Left kidney (tissue), 2 donors: ENCODE measurements around the gene AMOTL2. TPM values are rescaled to one million over a fixed set of nuclear protein-coding genes. Genes with fewer than 3 reads are reported as not detected.

Experiments used
- DNase-seq: peaks from one replicate; pipeline ENCODE4 v3.0.0-alpha.2; 2013
- polyA plus RNA-seq: library from polyadenylated mRNA; unstranded; fragments of 120-200 nt; gene quantifications from one replicate; pipeline ENCODE4 v1.2.1, GENCODE V29; 2013; ENCODE audit not compliant: insufficient read length

The AMOTL2 gene
- polyA plus RNA-seq, 1 donor, result 75.0 TPM

GRCh38 chr3:134353831-134354611 lies 20.2 kb downstream of the AMOTL2 start:
- no peak for DNase-seq

- DNase-seq, result no peak
Measured at GRCh38 chr3:134353171-134353825, 20.9 kb downstream of the AMOTL2 start.

- no peak for DNase-seq
Measured at GRCh38 chr3:134352031-134352671, 22.1 kb downstream of the AMOTL2 start.

GRCh38 chr3:134351427-134351826 lies 22.8 kb downstream of the AMOTL2 start:
- no peak for DNase-seq

- DNase-seq, result no peak
Measured at GRCh38 chr3:134350861-134351311, 23.4 kb downstream of the AMOTL2 start.

- DNase-seq, result no peak
Measured at GRCh38 chr3:134350266-134350665, 24.0 kb downstream of the AMOTL2 start.

DNA sequence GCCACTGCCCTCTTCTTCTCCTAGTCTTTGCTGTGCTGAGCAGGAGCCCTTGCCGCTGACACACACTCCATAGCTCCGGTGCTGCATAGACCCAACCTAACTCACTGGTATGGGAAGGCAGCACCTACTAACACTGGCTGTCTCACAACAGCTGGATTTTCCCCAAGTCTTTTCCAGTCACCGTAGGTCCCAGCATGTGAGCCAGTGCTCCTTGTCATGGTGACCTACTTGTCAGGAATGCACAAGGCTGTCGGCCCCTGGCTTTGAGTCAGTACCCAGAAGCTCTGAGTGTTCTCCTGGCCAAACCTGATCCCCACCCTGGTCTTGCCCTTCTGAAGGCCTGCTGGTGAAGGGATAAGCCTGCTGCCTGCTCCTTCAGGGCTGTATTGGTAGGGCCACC lies 25.7 kb downstream of the AMOTL2 start:
- no peak for DNase-seq

- DNase-seq, result no peak
Measured at GRCh38 chr3:134347551-134347950, 26.7 kb downstream of the AMOTL2 start.

GRCh38 chr3:134346744-134347143 lies 27.5 kb downstream of the AMOTL2 start:
- DNase-seq, result no peak

DNA sequence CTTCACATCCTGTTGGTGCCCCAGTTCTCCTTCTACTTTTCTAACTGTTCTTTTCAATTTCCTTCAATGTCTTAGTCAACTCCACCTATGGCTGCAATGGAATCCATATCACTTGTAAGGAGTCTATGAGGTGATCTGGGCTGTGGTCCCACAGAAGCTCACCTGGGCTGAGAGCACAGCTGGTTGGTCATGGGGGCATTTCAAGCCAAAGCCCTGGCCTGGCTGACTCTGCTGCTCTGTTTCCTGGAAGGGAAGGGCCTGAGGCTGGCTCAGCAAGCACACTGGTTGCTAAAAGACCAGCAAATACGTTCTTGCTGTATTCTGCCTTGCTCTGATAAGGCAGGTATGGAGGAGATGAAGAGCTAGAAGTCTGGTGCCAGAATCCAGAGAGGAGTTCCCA lies 29.0 kb downstream of the AMOTL2 start:
- no peak for DNase-seq

- no peak for DNase-seq
Measured at GRCh38 chr3:134344560-134344959, 29.7 kb downstream of the AMOTL2 start.

DNA sequence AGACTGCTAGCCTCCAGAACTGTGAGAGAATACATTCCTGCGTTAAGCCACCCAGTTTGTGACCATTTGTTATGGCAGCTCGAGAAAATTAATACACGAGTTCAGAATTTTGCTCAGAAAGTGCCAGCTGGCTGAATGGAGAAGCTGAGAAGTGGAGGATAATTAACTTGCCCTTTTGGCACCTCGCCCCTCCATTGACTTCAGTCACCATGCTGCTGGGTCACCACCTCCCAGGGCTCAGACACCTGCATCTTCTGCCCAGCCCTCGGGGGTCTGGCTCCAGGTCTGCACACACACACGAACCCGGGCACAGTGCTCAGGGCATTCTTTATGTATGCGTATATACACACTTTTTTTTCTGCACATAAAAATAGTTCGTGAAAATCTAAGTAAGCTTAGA lies 32.0 kb downstream of the AMOTL2 start:
- no peak for DNase-seq

- no peak for DNase-seq
Measured at GRCh38 chr3:134341389-134341788, 32.9 kb downstream of the AMOTL2 start.

GRCh38 chr3:134340982-134341365 lies 33.3 kb downstream of the AMOTL2 start:
- no peak for DNase-seq

GRCh38 chr3:134340362-134340981 lies 33.8 kb downstream of the AMOTL2 start:
- no peak for DNase-seq

- no peak for DNase-seq
Measured at GRCh38 chr3:134339913-134340312, 34.3 kb downstream of the AMOTL2 start.

DNA sequence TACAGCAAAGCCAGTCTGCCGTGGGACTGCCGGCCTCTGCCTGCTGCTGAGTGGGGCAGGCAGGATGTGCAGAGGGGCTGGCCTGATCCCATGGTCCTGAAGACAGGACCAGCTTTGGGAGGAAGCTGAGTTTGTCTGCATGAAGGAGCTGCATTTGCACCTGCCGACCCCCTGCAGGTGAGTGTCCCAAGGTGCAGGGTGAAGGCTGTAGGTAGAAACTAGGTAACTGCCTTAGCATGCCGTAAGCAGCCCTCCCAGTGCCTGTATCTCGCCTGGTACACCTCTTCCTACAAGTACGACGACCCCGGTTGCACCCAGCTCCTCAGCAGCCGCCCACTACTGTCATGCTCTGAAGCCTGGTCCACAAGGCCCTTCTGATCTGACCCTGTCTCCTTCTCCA lies 34.9 kb downstream of the AMOTL2 start:
- DNase-seq, result no peak

- DNase-seq, result no peak
Measured at GRCh38 chr3:134338516-134339261, 35.6 kb downstream of the AMOTL2 start.

- no peak for DNase-seq
Measured at GRCh38 chr3:134338201-134338512, 36.1 kb downstream of the AMOTL2 start.

DNA sequence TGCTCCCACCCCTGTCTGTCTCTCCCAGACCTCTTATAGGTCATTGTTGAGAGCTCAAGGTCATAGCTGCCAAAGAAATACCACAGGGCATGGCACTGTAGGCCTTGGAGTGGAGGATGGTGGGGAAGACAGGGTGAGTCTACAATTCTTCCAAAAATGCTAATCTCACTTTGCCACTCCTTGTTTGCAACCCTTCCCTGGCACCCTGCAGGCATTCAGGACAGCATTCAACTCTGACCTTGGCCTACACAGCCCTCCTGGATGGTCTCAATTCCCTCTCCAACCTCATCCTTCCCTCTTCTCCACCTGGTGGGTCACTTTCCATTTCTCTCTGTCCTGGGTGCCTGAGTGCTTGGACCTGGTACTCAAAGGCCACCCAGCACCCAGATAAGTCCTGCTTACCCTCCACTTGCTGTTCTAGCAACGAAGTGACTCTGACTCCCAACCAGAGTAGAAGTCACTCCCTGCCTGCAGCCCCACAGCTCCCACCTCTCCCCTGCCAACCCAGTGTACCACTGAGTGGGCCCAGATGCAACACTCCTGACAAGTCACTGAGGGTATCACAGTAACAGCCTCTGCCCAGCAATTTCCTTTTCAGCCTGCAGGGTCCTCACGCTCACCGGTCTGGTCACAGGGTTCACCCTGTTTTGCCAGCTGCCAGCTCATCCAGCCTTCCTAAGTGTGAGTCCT lies 36.6 kb downstream of the AMOTL2 start:
- no peak for DNase-seq

- DNase-seq, result no peak
Measured at GRCh38 chr3:134337071-134337482, 37.2 kb downstream of the AMOTL2 start.

GRCh38 chr3:134336587-134336986 lies 37.7 kb downstream of the AMOTL2 start:
- no peak for DNase-seq
